IgD-negative memory B cell (primary cell): ENCODE measurements around the gene CTAG1B. TPM values are rescaled to one million over a fixed set of nuclear protein-coding genes. Genes with fewer than 3 reads are reported as not detected.
A peak's percentile ranks its signal among the peaks of the same experiment; 100 is the strongest.
"Not testable (repeated sequence)": the region's sequence is repeated elsewhere in the genome, so short reads cannot be mapped to it uniquely, and the experiment has no call there.

Experiments used
- H3K27ac Mint-ChIP-seq, 3 donors: one replicate each; pipeline ENCODE4 v1.8.0; 2020 to 2022; ENCODE audit warnings: mild to moderate bottlenecking in 3 of 3, mixed read lengths in 3 of 3, moderate library complexity in 1 of 3
- H3K27me3 Mint-ChIP-seq: one replicate; pipeline ENCODE4 v1.8.0; 2021; ENCODE audit warnings: mixed read lengths
- H3K36me3 Mint-ChIP-seq: one replicate; pipeline ENCODE4 v1.8.0; 2020; ENCODE audit warnings: mild to moderate bottlenecking, mixed read lengths
- H3K4me1 Mint-ChIP-seq, 3 donors: one replicate each; pipeline ENCODE4 v1.8.0; 2020 to 2022; ENCODE audit warnings: mixed read lengths in 3 of 3, mild to moderate bottlenecking in 1 of 3
- H3K4me3 Mint-ChIP-seq, 4 donors: one replicate each; pipeline ENCODE4 v1.8.0; 2020 to 2022; ENCODE audit warnings: mild to moderate bottlenecking in 4 of 4, mixed read lengths in 4 of 4, moderate library complexity in 3 of 4
- H3K9me3 Mint-ChIP-seq, 3 donors: one replicate each; pipeline ENCODE4 v1.8.0; 2020 to 2021; ENCODE audit warnings: mixed read lengths in 3 of 3, mild to moderate bottlenecking in 1 of 3
- polyA plus RNA-seq: library from polyadenylated mRNA; unstranded; fragments of 300-500 nt; fragmentation: Illumina TruSeq; gene quantifications from one replicate; pipeline ENCODE4 v1.2.3, GENCODE V29; 2021

Gene CTAG1B
- polyA plus RNA-seq, 1 donor from 2014 or later: not detected

DNA sequence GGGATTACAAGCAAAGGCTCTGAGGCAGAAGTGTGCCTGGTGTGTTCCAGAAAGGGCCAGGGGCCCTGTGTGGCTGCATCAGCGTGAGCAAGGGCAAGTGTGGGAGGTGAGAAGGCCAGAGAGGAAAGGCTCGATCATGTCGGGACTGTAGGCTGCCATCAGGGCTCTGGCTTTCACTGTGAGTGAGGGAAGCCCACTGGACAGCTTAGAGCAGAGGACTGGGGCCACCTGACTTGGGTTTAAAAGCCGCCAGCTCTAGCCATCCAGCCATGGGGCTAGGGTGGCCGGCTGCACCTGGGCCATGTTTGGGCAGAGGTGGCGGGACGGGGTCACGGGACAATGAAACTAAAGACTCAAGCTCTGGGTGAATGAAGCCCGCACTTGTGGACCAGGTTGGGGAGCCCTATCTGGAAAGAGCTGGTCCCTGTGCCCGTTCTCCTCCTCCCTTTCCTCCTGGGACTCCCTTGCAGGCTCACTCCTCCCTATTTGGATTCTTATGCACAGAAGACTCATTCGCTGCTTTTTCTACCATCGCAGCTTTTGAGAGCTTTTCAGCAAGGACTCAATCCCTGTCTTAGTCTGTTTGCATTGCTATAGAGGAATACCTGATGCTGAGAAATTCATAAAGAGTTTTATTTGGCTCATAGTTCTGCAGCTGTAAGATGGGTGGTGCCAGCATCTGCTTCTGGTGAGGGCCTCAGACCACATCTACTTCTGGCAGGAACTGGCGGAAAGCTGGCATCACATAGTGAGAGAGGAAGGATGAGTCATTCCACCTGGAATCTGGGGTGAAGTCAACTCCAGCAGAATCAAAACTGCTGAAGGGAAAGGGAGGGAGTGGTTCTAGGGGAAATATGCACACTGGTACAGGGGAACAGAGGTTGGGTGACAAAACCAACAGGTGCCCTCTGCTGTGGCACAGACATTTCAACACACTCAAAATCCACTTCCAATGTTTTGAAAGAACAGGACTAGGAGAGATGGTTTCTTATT lies 15.3 kb downstream of the CTAG1B start:
- Mint-ChIP-seq H3K4me3 (no peak overlapping the region), H3K27ac (no peak overlapping the region), H3K27me3 (no peaks in the 10 kb centered on the region), H3K36me3 (peaks cover 2% of the 10 kb centered on the region), H3K4me1 (no peaks in the 10 kb centered on the region), H3K9me3 (no peaks in the 10 kb centered on the region)

GRCh38 chrX:154602766-154603437 lies 16.2 kb downstream of the CTAG1B start:
- H3K36me3 Mint-ChIP-seq: peaks cover 2% of the 10 kb centered on the region
- no peaks in the 10 kb centered on the region for H3K27me3 Mint-ChIP-seq
- H3K4me1 Mint-ChIP-seq: no peaks in the 10 kb centered on the region
- no peak overlapping the region for H3K4me3 Mint-ChIP-seq
- peaks cover 0 to 2% (median under 1%) of the 10 kb centered on the region in 3 donors for H3K9me3 Mint-ChIP-seq
- H3K27ac Mint-ChIP-seq: no peak overlapping the region

- H3K9me3 Mint-ChIP-seq: peaks cover under 1 to 6% (median 2%) of the 10 kb centered on the region in 3 donors
- no peaks in the 10 kb centered on the region for H3K4me1 Mint-ChIP-seq
- H3K27ac Mint-ChIP-seq: no peak overlapping the region
- H3K27me3 Mint-ChIP-seq: peaks cover 1% of the 10 kb centered on the region
- no peak overlapping the region for H3K4me3 Mint-ChIP-seq
- H3K36me3 Mint-ChIP-seq: peaks cover 2% of the 10 kb centered on the region
These were observed 16.9 kb downstream of the CTAG1B start for GRCh38 chrX:154602226-154602625.

GRCh38 chrX:154600759-154601374 lies 18.2 kb downstream of the CTAG1B start:
- H3K27ac Mint-ChIP-seq: no peak overlapping the region

GRCh38 chrX:154599531-154599930 lies 19.6 kb downstream of the CTAG1B start:
- no peak overlapping the region for H3K27ac Mint-ChIP-seq
- H3K27me3 Mint-ChIP-seq: peaks cover 2% of the 10 kb centered on the region
- H3K9me3 Mint-ChIP-seq: peaks cover 1 to 8% (median 2%) of the 10 kb centered on the region in 3 donors
- peak overlapping the region in 1 of 4 donors; percentile 60 for H3K4me3 Mint-ChIP-seq
- peaks cover 5% of the 10 kb centered on the region for H3K36me3 Mint-ChIP-seq
- no peaks in the 10 kb centered on the region for H3K4me1 Mint-ChIP-seq

More at GRCh38 chrX:154600759-154601374, 18.2 kb downstream of the CTAG1B start:
- peaks cover 2% of the 10 kb centered on the region for H3K27me3 Mint-ChIP-seq
- H3K9me3 Mint-ChIP-seq: peaks cover 1 to 8% (median 2%) of the 10 kb centered on the region in 3 donors
- H3K4me3 Mint-ChIP-seq: no peak overlapping the region
- no peaks in the 10 kb centered on the region for H3K4me1 Mint-ChIP-seq
- H3K36me3 Mint-ChIP-seq: peaks cover 2% of the 10 kb centered on the region

DNA sequence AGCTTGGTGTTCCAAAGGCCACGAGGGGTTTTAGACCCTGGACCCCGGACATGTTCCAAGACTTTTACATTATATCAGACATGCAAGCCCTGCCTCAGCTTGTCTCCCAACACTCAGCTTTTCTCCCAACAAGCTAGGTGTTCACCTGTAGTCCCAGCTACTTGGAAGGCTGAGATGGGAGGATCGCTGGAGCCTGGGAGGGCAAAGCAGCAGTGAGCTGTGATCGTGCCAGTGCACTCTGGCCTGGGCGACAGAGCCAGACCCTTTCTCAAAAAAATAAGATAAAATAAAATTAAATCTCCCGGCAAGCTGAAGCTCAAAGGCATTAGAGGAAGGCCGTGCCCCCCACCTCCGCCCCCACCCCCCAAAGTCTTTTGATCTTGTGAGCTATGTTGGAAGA lies 20.4 kb downstream of the CTAG1B start:
- no peak overlapping the region for H3K4me3 Mint-ChIP-seq
- H3K4me1 Mint-ChIP-seq: peaks cover 0 to 3% (median 0%) of the 10 kb centered on the region in 3 donors
- peaks cover 5% of the 10 kb centered on the region for H3K36me3 Mint-ChIP-seq
- H3K27me3 Mint-ChIP-seq: peaks cover 4% of the 10 kb centered on the region
- no peak overlapping the region for H3K27ac Mint-ChIP-seq
- peaks cover 1 to 8% (median 2%) of the 10 kb centered on the region in 3 donors for H3K9me3 Mint-ChIP-seq

- H3K36me3 Mint-ChIP-seq: peaks cover 5% of the 10 kb centered on the region
- peaks cover 0 to 3% (median 0%) of the 10 kb centered on the region in 3 donors for H3K4me1 Mint-ChIP-seq
- H3K27ac Mint-ChIP-seq: no peak overlapping the region
- H3K9me3 Mint-ChIP-seq: peaks cover 1 to 11% (median 4%) of the 10 kb centered on the region in 3 donors
- no peak overlapping the region for H3K4me3 Mint-ChIP-seq
- peaks cover 6% of the 10 kb centered on the region for H3K27me3 Mint-ChIP-seq
These were observed 21.9 kb downstream of the CTAG1B start for GRCh38 chrX:154597221-154597620.

- Mint-ChIP-seq H3K4me3 (no peak overlapping the region), H3K36me3 (peaks cover 5% of the 10 kb centered on the region), H3K4me1 (peaks cover 0 to 3% (median 0%) of the 10 kb centered on the region in 3 donors), H3K9me3 (peaks cover 1 to 12% (median 5%) of the 10 kb centered on the region in 3 donors), H3K27me3 (peaks cover 9% of the 10 kb centered on the region), H3K27ac (no peak overlapping the region)
These were observed 22.7 kb downstream of the CTAG1B start for GRCh38 chrX:154596290-154596929.

DNA sequence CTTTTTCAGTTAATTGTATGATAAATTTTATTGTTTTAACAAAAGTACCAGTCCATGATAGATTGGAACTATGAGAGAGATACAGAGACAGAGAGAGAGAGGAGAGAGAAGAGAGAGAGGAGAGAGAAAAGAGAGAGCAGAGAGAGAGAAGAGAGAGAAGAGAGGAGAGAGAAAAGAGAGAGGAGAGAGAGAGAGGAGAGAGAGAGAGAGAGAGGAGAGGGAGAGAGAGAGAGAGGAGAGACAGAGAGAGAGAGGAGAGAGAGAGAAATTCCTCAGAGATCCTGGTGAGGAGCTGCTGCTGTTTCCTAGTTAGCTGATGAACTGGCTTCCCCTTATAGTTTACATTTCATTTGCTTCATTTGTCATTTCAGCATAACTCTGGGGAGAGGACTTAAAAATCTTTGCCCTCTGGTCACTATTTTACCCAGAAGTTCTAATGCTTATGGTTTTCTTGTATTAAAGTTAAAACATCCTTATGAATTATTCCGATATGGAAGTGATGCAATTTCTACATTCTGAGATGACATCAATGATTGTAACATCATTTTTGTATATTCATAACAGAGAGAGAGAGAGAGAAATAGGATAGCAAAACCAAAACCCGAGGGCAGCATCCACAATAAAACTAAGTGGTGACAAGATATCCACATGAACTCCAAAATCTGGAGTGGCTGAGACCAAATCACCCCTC lies 23.4 kb downstream of the CTAG1B start:
- Mint-ChIP-seq H3K4me1 (peaks cover 0 to 3% (median 0%) of the 10 kb centered on the region in 3 donors), H3K4me3 (no peak overlapping the region), H3K9me3 (peaks cover 1 to 12% (median 5%) of the 10 kb centered on the region in 3 donors), H3K27ac (no peak overlapping the region), H3K36me3 (peaks cover 5% of the 10 kb centered on the region), H3K27me3 (peaks cover 9% of the 10 kb centered on the region)

- peaks cover 0 to 3% (median 0%) of the 10 kb centered on the region in 3 donors for H3K4me1 Mint-ChIP-seq
- peaks cover 9% of the 10 kb centered on the region for H3K27me3 Mint-ChIP-seq
- peak overlapping the region in 1 of 3 donors; percentile 46 for H3K27ac Mint-ChIP-seq
- H3K4me3 Mint-ChIP-seq: no peak overlapping the region
- H3K9me3 Mint-ChIP-seq: peaks cover 1 to 12% (median 5%) of the 10 kb centered on the region in 3 donors
- peaks cover 3% of the 10 kb centered on the region for H3K36me3 Mint-ChIP-seq
These were observed 24.6 kb downstream of the CTAG1B start for GRCh38 chrX:154594491-154594890.

- peaks cover 1 to 12% (median 5%) of the 10 kb centered on the region in 3 donors for H3K9me3 Mint-ChIP-seq
- peaks cover 0 to 3% (median 0%) of the 10 kb centered on the region in 3 donors for H3K4me1 Mint-ChIP-seq
- H3K27ac Mint-ChIP-seq: no peak overlapping the region
- H3K4me3 Mint-ChIP-seq: peak overlapping the region in 1 of 4 donors; percentile 52
- H3K27me3 Mint-ChIP-seq: peaks cover 9% of the 10 kb centered on the region
- H3K36me3 Mint-ChIP-seq: peaks cover 3% of the 10 kb centered on the region
These were observed 25.9 kb downstream of the CTAG1B start for GRCh38 chrX:154593201-154593600.

- peaks cover 9% of the 10 kb centered on the region for H3K27me3 Mint-ChIP-seq
- H3K36me3 Mint-ChIP-seq: peaks cover 3% of the 10 kb centered on the region
- H3K9me3 Mint-ChIP-seq: peaks cover 1 to 8% (median 3%) of the 10 kb centered on the region in 3 donors
- no peak overlapping the region for H3K27ac Mint-ChIP-seq
- no peak overlapping the region for H3K4me3 Mint-ChIP-seq
- H3K4me1 Mint-ChIP-seq: peaks cover 0 to 3% (median 0%) of the 10 kb centered on the region in 3 donors
These were observed 26.6 kb downstream of the CTAG1B start for GRCh38 chrX:154592505-154592904.

DNA sequence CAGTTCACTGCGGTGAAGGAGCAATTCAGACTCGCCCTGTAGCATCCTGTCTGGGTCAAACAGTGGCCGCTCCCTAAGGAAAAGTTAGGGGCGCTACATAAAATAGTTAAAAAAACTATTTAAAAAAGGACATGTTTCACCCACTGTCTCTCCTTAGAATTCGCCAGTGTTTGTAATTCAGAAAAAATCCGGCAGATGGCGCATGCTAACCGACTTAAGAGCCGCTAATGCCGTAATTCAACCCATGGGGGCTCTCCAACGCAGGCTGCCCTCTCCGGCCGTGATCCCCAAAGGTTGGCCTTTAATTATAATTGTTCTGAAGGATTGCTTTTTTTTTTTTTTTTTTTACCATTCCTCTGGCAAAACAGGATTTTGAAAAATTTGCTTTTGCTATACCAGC lies 28.7 kb downstream of the CTAG1B start:
- H3K4me3 Mint-ChIP-seq, H3K27ac Mint-ChIP-seq, H3K36me3 Mint-ChIP-seq, H3K4me1 Mint-ChIP-seq, H3K27me3 Mint-ChIP-seq, H3K9me3 Mint-ChIP-seq: not testable (repeated sequence)
